Calu3 (cell line): Measurements from ENCODE around the gene GRIN3B. TPM values are rescaled to one million over a fixed set of nuclear protein-coding genes. Genes with fewer than 3 reads are reported as not detected.

Experiments used
- BruUV-seq: library from RNA; stranded (reverse); fragments of 400-500 nt; replicated peaks from 2 replicates; lab custom pipeline; 2021; lab: Mats Ljungman, UMichigan
- CTCF ChIA-PET: fragments of 300-600 bp; sonication (Branson Sonifier 250); formaldehyde crosslinking; loops from one replicate; lab custom pipeline; 2022; ENCODE audit warnings: antibody characterized with exemption; lab: Charles Lee
- DNase-seq: peaks from one replicate; pipeline ENCODE4 v3.0.0; 2022
- H3K27ac Mint-ChIP-seq: one replicate; pipeline ENCODE4 v1.8.0; 2022; ENCODE audit warnings: mixed read lengths; ENCODE audit not compliant: unreplicated experiment
- H3K27me3 Mint-ChIP-seq: one replicate; pipeline ENCODE4 v1.8.0; 2022; ENCODE audit warnings: mixed read lengths; ENCODE audit not compliant: unreplicated experiment
- H3K36me3 Mint-ChIP-seq: one replicate; pipeline ENCODE4 v1.8.0; 2022; ENCODE audit warnings: mild to moderate bottlenecking, moderate library complexity, mixed read lengths; ENCODE audit not compliant: insufficient read depth, unreplicated experiment
- H3K4me1 Mint-ChIP-seq: one replicate; pipeline ENCODE4 v1.8.0; 2022; ENCODE audit warnings: mild to moderate bottlenecking, low read depth, mixed read lengths; ENCODE audit not compliant: unreplicated experiment
- H3K4me3 Mint-ChIP-seq: one replicate; pipeline ENCODE4 v1.8.0; 2022; ENCODE audit warnings: mild to moderate bottlenecking, low read depth, moderate library complexity, mixed read lengths; ENCODE audit not compliant: unreplicated experiment
- H3K9me3 Mint-ChIP-seq: one replicate; pipeline ENCODE4 v1.8.0; 2022; ENCODE audit warnings: low read depth, mixed read lengths; ENCODE audit not compliant: unreplicated experiment
- intact Hi-C: fragments of 100-400 bp; cut with micrococcal nuclease; formaldehyde crosslinking; loops from one replicate; pipeline ENCODE4 v1.10.0; 2022; ENCODE audit not compliant: unreplicated experiment
- total RNA-seq: library from RNA; stranded (reverse); gene quantifications from 2 replicates; pipeline ENCODE4 v1.2.3, GENCODE V29; 2022
- TF ChIP-seq, protein P1 (sequence below): fragments of 200-600 bp; IDR thresholded peaks from one replicate; pipeline ENCODE4 v1.8.0; 2022; ENCODE audit warnings: antibody characterized with exemption; ENCODE audit not compliant: unreplicated experiment

The GRIN3B gene
- total RNA-seq, 1 experiment from 2014 or later: not detected

DNA sequence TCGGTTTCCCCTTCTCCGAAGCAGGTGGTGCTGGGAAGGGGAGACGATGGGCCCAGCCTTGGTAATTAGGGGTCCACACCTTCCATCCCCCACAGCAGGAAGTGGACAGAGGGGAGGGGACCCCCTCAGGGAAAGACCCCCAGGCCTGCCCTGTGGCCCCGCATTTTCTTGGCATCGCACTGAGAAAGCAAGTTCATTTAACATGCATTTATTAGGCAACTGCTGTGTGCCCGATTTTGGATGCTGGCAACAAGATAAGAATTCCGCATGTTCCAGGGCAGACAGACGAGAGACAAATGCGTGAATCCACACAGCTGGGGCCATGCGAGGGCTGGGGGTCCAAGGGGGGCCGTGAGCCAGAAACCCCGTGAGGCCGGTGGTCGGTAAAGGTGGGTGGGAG, 45.9 kb upstream of the GRIN3B start:
- CTCF ChIA-PET: no interaction called here
- BruUV-seq: no TSS peak
- TF ChIP-seq, protein P1, sequence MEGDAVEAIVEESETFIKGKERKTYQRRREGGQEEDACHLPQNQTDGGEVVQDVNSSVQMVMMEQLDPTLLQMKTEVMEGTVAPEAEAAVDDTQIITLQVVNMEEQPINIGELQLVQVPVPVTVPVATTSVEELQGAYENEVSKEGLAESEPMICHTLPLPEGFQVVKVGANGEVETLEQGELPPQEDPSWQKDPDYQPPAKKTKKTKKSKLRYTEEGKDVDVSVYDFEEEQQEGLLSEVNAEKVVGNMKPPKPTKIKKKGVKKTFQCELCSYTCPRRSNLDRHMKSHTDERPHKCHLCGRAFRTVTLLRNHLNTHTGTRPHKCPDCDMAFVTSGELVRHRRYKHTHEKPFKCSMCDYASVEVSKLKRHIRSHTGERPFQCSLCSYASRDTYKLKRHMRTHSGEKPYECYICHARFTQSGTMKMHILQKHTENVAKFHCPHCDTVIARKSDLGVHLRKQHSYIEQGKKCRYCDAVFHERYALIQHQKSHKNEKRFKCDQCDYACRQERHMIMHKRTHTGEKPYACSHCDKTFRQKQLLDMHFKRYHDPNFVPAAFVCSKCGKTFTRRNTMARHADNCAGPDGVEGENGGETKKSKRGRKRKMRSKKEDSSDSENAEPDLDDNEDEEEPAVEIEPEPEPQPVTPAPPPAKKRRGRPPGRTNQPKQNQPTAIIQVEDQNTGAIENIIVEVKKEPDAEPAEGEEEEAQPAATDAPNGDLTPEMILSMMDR: no peak
- intact Hi-C loops: no loop called here
- H3K9me3 Mint-ChIP-seq: no peaks in the 10 kb centered on the region
- no peaks in the 10 kb centered on the region for H3K4me1 Mint-ChIP-seq
- peaks cover 5% of the 10 kb centered on the region for H3K36me3 Mint-ChIP-seq
- H3K27ac Mint-ChIP-seq: no peak overlapping the region
- no peak overlapping the region for H3K4me3 Mint-ChIP-seq
- DNase-seq: no peak
- peaks cover 22% of the 10 kb centered on the region for H3K27me3 Mint-ChIP-seq

DNA sequence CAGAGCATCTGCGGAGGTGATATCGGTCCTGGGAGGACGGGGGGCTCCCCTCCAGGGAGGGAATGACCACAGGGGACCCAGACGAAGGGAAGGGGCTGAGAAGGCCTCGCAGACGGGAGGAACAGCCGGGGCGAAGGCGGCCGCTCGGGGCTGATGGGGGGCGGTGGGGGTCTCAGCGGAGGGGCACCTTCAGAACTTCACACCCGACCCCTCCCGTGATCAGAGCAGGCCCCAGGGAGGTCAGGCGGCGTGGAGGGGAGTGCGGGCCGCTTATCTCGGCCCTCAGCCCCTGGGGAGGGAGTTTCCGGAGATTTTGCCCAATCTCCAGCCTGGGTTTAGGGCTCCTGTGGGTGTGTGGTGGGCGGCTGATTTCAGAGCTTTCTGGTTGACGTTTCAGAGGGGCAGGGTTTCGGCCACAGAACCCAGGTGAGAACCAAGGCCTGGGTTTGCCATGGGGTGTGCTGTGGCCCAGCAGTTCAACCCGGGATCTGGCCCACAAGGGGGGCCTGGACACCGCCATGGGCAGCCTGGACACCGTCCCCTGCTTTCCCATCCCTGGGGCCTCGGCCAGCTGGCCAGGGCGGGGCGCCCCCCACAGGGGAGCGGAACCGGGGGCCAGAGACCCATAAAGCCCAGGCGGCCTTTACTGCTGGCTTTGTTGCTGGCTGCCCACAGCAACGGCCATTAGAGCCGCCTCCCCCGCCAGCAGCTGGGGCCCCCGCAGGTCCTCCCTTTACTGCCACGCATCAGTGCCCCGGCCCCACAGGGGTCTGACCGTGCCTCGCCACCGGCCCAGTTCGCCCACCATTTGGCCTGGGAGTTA, 45.3 kb upstream of the GRIN3B start:
- Mint-ChIP-seq H3K4me1 (no peaks in the 10 kb centered on the region), H3K4me3 (no peak overlapping the region), H3K36me3 (peaks cover 5% of the 10 kb centered on the region), H3K27ac (no peak overlapping the region), H3K27me3 (peaks cover 28% of the 10 kb centered on the region), H3K9me3 (no peaks in the 10 kb centered on the region)
- CTCF ChIA-PET: no interaction called here
- TF ChIP-seq, protein P1: no peak
- intact Hi-C loops: no loop called here
- BruUV-seq: no TSS peak
- DNase-seq: no peak

DNA sequence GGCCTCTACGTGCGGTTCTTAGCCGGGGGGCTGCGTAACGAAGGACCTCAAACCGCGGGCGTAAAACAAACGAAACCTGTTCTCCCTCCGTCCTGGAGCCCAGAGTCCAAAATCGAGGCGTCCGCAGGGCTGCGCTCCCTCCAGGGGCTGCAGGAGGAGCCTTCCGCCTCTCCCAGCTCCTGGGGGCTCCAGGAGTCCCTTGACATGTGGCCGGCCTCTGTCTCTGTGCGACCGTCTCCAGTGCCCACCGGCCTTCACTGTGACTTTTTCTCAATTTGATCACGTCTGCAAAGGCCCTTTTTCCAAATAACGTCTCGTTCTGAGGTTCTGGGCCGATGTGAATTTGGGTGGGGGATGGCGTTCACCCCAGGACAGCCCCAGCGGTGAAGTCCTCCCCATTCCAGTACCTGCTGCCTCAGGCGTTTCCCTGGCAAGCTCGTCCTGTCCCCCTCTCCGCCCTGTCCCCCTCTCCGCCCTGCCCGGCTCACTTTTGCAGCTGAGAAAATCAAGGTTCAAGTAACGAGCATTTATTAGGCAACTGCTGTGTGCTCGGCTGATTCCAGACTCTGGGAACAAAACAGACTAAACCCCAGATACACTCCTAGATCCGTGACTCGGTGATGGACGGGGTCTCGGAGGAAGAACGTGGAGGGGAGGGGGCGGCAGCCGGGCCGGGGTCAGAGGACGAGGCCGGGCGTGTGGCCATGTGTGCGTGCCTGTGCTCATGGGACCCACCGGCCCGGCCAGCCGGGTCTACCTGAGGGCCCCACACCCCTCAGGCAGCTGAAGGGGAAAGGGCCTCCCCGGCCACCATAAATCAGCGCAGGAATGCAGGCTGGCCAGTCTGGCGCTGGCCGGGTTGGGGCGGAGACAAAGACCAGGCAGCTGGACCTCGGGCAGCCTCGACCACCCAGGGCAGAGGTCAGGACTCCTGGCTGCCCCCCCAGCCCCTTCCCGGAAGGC, 44.1 kb upstream of the GRIN3B start:
- intact Hi-C loops: no loop called here

More for the DNA sequence above, 44.1 kb upstream of the GRIN3B start:
- no TSS peak for BruUV-seq
- Mint-ChIP-seq H3K36me3 (peaks cover 5% of the 10 kb centered on the region), H3K4me3 (peak overlapping the region; percentile 45), H3K9me3 (no peaks in the 10 kb centered on the region), H3K27ac (no peak overlapping the region), H3K27me3 (peaks cover 36% of the 10 kb centered on the region), H3K4me1 (no peaks in the 10 kb centered on the region)
- DNase-seq: peak; percentile 65
- TF ChIP-seq, protein P1: no peak
- CTCF ChIA-PET: interaction anchor here (0.5 to 0.6 kb wide), 2 partner anchors 16 to 20 kb away, joined by 3 read pairs; no protein-coding TSS in a partner anchor
